ENCODE data around the gene NAALADL2.

- no peak for TF ChIP-seq CTCF (IDR thresholded peaks at IDR 0.05)
- no peak for TF ChIP-seq POLR2AphosphoS5 (IDR thresholded peaks at IDR 0.05)
- TF ChIP-seq POLR2A (IDR thresholded peaks at IDR 0.05; ENCODE audit: low read depth), result no peak
These were observed 525.4 kb downstream of the NAALADL2 start for GRCh38 chr3:175384569-175384968.
